AML-193 (cell line): ENCODE measurements around the gene SIAH2.

Experiments
- DNase-seq, 2 experiments: peaks; one replicate each; lab custom pipeline; 2025; lab: John Stamatoyannopoulos, UW

SIAH2 gene

GRCh38 chr3:150775001-150775599, 12.1 kb upstream of the SIAH2 start:
- DNase-seq = no peak

- no peak for DNase-seq
These were observed 10.7 kb upstream of the SIAH2 start for GRCh38 chr3:150773616-150774192.

GRCh38 chr3:150771600-150771999, 8.6 kb upstream of the SIAH2 start:
- no peak for DNase-seq

GRCh38 chr3:150770681-150771080, 7.7 kb upstream of the SIAH2 start:
- no peak for DNase-seq

- DNase-seq = no peak
These were observed 3.8 kb upstream of the SIAH2 start for GRCh38 chr3:150766742-150767141.

GRCh38 chr3:150765949-150766720, 3.2 kb upstream of the SIAH2 start:
- no peak for DNase-seq

- no peak for DNase-seq
These were observed 2.0 kb upstream of the SIAH2 start for GRCh38 chr3:150764967-150765366.

- no peak for DNase-seq
These were observed 1.6 kb upstream of the SIAH2 start for GRCh38 chr3:150764566-150764965.

GRCh38 chr3:150763841-150764483, 993 bp upstream of the SIAH2 start:
- peak; percentile 74 to 75 for DNase-seq

- peak in 1 of 2 experiments; percentile 14 for DNase-seq
These were observed 277 bp downstream of the SIAH2 start for GRCh38 chr3:150762662-150763121.

- peak; percentile 35 to 45 for DNase-seq
These were observed 923 bp downstream of the SIAH2 start for GRCh38 chr3:150761831-150762661.

- peak in 1 of 2 experiments; percentile 54 for DNase-seq
These were observed 2.4 kb downstream of the SIAH2 start for GRCh38 chr3:150760431-150761200.

- DNase-seq = no peak
These were observed 3.0 kb downstream of the SIAH2 start for GRCh38 chr3:150759947-150760346.

GRCh38 chr3:150759319-150759718, 3.6 kb downstream of the SIAH2 start:
- peak in 1 of 2 experiments; percentile 15 for DNase-seq

GRCh38 chr3:150757768-150758167, 5.2 kb downstream of the SIAH2 start:
- DNase-seq = no peak

- no peak for DNase-seq
These were observed 5.6 kb downstream of the SIAH2 start for GRCh38 chr3:150757364-150757763.

GRCh38 chr3:150756491-150757059, 6.4 kb downstream of the SIAH2 start:
- no peak for DNase-seq

- DNase-seq = peak; percentile 23 to 39
These were observed 7.1 kb downstream of the SIAH2 start for GRCh38 chr3:150755902-150756301.

GRCh38 chr3:150754896-150755295, 8.1 kb downstream of the SIAH2 start:
- DNase-seq = no peak

GRCh38 chr3:150751781-150752263, 11.1 kb downstream of the SIAH2 start:
- no peak for DNase-seq
